GM19455 (cell line): ENCODE measurements around the gene ALKBH5.

Experiments used
- ATAC-seq: cut with Tn5 transposase; IDR thresholded peaks from one replicate; pipeline ENCODE4 v1.9.1; 2021; ENCODE audit not compliant: unreplicated experiment

The ALKBH5 gene

DNA sequence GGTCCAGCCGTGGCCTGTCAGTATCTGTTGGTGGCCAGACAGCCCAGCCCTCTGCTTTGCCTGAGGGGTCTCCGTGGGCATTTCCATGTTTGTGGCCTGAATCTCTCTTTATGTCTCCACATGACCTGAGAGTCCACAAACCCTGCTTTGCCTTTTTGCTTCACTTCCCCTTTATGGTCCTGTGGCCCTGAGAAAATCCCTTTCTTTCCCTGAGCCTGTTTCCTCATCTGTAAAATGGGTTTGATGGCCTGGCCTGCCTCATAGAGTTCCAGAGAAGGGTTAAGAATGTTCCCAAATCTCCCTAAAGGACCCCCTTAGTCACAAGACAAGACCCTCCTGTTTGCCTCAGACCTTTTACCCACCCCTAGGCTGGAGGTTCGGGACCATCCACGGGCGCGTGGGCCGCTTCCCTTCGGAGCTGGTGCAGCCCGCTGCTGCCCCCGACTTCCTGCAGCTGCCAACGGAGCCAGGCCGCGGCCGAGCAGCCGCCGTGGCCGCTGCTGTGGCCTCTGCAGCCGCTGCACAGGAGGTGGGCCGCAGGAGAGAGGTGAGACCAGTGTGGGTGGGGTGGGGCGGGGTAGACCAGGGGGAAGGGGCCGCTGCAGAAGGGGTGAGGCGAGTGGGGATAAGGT, 26.2 kb upstream of the ALKBH5 start:
- ATAC-seq, result no peak

DNA sequence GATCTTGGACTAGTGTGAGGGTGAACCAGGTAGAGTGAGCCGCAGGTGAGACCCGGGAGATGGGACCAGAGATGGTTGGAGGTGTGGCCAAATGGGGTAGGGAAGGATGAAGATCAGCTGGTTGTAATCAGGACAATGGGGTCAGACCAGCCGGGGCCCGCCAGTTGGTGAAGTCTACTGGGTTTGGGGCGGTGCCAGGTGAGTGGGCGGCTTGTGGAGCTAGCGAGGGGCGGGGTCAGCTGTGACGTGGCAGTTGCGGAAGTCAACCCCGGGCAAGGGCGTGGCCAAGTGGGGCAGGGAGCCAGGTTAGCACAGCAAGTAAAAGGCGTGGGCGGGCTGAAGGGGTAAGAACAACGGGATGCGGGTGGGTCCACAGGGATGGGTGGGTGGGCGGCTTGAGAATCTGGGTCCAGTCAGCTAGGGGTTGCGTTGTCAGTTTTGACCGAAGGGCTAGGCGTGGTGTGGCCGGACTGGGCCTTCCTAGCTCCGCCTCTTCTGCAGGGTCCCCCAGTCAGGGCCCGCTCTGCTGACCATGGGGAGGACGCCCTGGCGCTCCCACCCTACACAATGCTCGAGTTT, 25.5 kb upstream of the ALKBH5 start:
- peak; percentile 71 for ATAC-seq

GRCh38 chr17:18159551-18160120, 24.0 kb upstream of the ALKBH5 start:
- ATAC-seq, result no peak

DNA sequence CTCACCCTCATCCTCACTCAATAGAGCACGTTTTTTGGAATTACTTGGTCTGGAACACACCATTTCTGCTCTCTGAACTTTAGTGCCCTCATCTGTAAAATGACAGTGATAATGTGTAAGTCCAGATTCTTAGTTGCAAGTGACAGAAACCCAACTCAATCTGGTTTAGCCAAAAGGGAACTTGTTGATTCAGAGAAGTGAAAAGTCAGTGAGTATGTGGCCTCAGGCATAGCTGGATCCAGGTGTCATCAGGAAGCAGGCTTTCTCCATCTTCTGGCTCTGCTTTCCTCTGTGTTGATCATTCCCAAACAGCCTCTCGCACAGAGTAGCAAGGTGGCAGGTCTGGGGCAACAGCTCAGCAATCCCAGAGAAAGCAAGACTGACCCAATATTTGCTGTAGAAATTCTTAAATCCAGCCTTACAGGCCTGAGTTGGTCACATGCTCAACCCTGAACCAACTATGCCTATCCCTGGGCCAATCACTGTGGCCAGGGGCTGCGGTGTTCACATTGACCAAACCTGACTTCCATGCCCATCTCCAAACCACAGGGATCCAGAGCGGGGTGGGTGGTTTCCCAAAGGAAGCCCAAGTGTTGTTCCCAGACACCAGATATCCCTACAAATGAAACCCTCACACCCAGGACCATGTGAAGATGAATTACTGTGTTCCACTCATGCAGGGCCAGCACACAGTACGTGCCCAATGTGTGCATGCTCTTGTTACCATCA, 23.3 kb upstream of the ALKBH5 start:
- no peak for ATAC-seq

DNA sequence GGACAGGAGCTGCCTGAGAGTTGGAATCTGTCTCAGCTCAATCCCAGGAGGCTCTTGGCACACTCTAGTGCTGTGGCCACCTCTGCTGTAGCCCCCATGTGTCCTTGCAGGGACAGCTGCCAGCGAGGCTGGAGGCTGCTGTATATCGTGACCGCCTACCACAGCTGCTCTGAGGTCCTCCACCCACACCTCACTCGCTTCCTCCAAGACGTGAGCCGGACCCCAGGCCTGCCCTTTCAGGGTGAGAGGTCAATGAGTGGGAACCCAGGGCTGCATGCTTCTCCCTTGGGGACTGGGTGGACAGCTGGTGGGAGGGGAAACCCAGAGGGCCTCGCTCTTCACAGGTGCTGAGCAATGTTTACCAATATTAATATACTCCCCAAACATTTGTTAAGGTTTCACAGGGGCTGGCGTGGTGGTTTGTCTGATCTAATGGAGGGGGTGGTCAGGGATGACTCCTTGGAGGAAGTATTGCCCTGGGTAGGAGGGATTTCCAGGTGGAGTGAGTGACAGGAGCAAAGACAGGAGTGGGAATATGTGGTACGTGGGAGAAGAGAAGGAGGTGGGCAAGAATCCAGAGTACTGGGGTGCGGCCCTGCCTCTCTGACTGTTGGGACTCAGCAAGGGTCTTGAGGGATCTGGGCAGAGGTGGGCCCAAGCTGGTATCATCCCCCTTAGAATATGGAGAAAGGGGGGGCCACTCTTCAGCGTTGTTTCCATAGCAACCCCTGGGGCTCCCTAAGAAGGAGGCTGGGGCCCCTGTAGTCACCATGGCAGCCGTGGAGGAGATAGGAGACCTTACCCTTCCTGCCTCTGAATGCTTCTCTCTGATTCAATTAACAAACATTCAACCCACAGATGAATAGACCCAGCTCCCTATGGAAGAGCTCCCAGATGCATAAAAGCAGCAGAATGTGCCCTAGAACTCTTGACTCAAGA, 22.2 kb upstream of the ALKBH5 start:
- ATAC-seq, result no peak

DNA sequence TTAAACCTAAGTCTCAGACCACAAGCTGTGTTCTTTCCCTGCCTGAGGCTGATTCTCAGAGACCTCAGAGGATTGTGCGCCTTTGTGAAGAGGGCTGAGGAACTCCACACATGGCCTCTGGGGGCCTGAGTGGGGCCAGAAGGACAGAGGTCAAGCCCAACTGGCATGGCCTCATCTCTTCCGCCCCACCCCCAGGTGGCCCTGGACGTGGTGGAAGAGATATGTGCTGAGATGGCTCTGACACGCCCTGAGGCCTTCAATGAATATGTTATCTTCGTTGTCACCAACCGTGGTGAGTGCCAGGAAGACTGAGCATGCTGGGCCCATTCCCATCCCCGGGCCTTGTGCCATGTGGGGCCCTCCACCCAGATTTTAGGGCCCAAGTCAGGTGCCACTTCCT, 20.1 kb upstream of the ALKBH5 start:
- no peak for ATAC-seq

DNA sequence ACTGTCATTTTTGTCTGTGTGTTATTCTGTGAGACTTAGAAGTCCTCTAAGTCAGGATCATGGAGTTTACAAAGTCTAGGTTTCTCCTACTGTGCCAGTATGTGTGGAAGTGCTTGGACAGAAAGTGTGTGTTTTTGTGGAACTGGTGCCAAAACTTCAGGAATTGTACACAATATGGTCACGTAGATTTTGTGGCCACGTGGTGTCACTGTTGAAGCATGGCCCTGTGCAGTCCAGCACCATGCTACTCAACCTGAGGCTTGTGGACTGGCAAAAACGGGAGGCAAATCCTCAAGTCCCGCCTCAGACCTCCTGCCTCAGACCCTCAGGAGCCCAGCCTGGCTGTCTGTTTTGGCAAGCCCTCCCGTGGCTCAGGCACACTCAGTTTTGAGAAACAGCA, 16.7 kb upstream of the ALKBH5 start:
- ATAC-seq, result no peak

GRCh38 chr17:18167421-18167820, 16.2 kb upstream of the ALKBH5 start:
- ATAC-seq, result no peak

DNA sequence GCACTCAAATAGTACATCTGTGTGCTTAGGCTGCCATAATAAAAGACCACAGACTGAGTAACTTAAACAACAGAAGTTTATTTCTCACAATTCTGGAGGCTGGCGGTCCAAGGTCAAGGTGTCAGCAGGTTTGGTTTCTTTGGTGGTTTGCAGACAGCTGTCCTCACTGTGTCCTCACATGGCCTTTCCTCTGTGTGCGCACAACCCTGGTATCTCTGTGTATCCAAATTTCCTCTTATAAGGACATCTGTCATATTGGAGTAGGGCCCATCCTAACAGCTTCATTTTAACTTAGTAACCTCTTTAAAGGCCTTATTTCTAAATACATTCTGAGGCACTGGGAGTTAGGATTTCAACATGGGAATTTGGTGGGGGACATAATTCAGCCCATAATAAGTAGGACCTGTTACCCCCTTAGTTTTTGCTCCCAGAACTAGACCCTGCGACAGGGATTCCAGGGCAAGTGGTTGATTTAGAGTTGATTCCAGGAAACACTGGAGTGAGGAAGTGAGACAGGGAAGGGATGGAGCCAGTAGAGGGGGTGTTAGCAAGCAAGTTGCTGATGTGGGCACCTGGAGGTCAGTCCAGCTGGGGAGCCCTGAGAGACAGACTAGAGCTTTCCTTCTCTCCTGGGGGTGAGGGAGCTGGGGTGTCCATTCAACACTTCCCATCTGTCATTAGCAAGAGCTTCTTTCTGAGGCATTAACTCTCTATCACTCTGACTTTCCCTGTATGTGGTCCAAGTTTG, 10.9 kb upstream of the ALKBH5 start:
- ATAC-seq, result no peak

DNA sequence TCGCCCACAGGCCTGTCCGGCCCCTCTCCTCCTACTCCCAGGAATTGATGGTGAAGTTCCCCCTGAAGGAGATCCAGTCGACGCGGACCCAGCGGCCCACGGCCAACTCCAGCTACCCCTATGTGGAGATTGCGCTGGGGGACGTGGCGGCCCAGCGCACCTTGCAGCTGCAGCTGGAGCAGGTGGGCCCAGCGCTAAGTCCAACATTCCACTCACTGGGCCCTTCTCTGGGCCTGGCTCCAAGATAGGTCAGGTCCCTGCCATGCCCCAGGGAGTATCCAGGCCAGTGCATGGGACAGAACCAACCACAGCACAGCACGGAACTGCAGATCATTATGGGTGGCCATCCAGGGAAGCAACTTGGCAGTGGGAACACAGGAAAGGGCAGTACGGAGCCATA, 9.9 kb upstream of the ALKBH5 start:
- no peak for ATAC-seq

GRCh38 chr17:18176176-18176575, 7.5 kb upstream of the ALKBH5 start:
- no peak for ATAC-seq

- no peak for ATAC-seq
These were observed 6.5 kb upstream of the ALKBH5 start for GRCh38 chr17:18177133-18177532.

DNA sequence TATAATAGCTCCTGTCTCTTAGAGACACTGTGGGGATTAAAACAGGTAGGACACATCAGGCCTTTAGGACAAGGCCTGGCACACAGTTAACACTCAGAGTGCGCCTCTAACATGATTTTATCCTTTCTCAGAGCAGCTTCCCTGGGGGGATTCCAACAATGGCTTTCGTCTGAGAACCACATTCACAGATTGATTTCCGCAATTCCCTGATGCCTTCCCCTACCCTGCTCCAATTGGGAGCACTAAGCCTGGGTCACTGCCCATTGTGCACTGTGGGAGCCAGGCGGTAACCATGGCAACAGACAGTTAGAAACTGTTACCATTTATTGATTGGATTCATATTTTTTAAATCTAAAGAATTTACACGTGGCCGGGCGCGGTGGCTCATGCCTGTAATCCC, 5.9 kb upstream of the ALKBH5 start:
- ATAC-seq, result no peak

DNA sequence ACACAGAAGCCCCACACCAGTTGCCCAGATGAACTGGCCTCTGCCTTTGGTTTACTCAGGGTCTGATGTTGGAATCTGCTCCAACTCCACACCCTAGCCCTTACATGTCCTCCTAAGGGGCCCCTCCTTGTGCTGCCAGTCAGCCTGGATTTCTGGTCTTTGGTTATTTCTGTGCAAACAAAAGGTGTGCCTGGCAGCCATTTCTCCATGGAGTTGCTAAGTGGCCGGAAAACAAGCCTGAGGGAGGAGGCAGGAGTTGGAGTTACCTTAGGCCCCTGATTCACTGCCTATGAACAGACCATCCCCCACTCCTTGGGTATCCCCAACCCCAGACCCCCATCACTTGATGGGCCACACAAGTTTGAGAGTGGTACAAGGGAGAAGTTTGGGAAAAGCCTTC, 4.4 kb upstream of the ALKBH5 start:
- no peak for ATAC-seq

- ATAC-seq, result no peak
These were observed 3.8 kb upstream of the ALKBH5 start for GRCh38 chr17:18179804-18180203.

- no peak for ATAC-seq
These were observed 2.3 kb upstream of the ALKBH5 start for GRCh38 chr17:18181358-18181757.

GRCh38 chr17:18182110-18182977, 1.3 kb upstream of the ALKBH5 start:
- ATAC-seq, result no peak

GRCh38 chr17:18182978-18183333, 672 bp upstream of the ALKBH5 start:
- ATAC-seq, result peak; percentile 35
